Measurements from ENCODE around the gene FBRSL1.

DNA sequence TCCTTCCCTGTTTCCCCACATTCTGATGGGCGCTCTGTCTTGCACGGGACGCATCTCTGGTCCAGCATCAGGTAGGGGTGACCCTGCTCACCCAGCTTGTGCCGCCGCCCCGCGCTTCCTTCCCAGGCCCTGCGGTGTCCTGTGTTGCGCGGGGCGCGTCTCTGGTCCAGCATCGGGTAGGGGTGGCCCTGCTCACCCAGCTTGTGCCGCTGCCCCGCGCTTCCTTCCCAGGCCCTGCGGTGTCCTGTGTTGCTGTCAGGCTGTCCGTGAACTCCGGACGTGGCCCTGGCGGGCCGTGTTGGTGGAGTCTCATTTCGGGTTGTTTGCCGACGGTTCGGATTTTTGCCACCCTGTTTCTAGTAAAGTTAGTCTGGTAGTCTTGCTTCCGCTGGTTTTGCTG, 6.8 kb downstream of the FBRSL1 start:
- TF ChIP-seq POLR2AphosphoS5 (IDR thresholded peaks at IDR 0.05; ENCODE audit: insufficient read depth, low read depth, low read length) (no peak), POLR2A (IDR thresholded peaks at IDR 0.05; ENCODE audit: low read depth, low read length) (no peak), EZH2 (IDR thresholded peaks at IDR 0.05; ENCODE audit: borderline replicate concordance, low read depth, low read length, severe bottlenecking) (no peak), FOS (IDR thresholded peaks at IDR 0.05; ENCODE audit: borderline replicate concordance, insufficient read depth, low read length) (no peak), JUN (IDR thresholded peaks at IDR 0.05; ENCODE audit: borderline replicate concordance, insufficient read depth, insufficient read length, low read depth) (no peak)
- TF ChIP-seq, protein P1, sequence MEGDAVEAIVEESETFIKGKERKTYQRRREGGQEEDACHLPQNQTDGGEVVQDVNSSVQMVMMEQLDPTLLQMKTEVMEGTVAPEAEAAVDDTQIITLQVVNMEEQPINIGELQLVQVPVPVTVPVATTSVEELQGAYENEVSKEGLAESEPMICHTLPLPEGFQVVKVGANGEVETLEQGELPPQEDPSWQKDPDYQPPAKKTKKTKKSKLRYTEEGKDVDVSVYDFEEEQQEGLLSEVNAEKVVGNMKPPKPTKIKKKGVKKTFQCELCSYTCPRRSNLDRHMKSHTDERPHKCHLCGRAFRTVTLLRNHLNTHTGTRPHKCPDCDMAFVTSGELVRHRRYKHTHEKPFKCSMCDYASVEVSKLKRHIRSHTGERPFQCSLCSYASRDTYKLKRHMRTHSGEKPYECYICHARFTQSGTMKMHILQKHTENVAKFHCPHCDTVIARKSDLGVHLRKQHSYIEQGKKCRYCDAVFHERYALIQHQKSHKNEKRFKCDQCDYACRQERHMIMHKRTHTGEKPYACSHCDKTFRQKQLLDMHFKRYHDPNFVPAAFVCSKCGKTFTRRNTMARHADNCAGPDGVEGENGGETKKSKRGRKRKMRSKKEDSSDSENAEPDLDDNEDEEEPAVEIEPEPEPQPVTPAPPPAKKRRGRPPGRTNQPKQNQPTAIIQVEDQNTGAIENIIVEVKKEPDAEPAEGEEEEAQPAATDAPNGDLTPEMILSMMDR (IDR thresholded peaks at IDR 0.05; ENCODE audit: extremely low read depth in 1 of 2, insufficient read depth in 1 of 2, low read depth in 1 of 2, low read length in 2 of 2), result no peak
